ENCODE data around the gene SLBP. TPM values are rescaled to one million over a fixed set of nuclear protein-coding genes. Genes with fewer than 3 reads are reported as not detected.

SLBP gene
- polyA plus RNA-seq, 4 donors, result 25.5 to 38.4 (median 27.9) TPM

DNA sequence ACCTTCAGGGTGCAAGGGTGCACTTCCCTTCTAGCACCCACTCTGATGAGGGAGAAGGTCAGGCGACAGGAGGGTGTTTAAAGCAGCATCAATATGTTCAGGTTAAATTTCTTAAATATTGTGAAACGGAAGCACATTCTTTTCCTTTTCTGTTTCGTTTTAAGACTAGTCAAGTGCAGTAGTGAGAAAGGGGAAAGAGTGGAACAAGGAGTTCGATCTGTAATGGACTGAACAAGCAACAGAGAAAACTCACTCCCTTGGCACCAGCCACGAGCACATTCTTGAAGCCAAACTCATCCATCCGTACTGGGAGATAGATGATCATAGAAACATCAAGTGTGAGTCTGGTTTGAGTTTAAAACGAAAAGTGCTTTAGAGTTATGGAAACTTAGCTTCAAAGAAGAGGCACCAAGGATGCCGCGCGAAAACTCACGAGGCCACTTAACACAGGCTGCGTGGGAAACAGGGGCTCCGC lies 28.8 kb downstream of the SLBP start:
- DNase-seq (no peak), FAIRE-seq (no peak)
- 7 to 11% (median 9%) methylated on average over 13 of the region's 13 CpGs for WGBS, 3 donors
- peaks cover 0 to 2% (median 0%) of the 10 kb centered on the region in 3 donors for H3K36me3 ChIP-seq (ENCODE audit: control insufficient read depth in 3 of 3, insufficient read depth in 2 of 3, low read depth in 1 of 3, low read length in 3 of 3)
- H3K27me3 ChIP-seq (ENCODE audit: control insufficient read depth in 3 of 3, insufficient read depth in 3 of 3, low read length in 3 of 3), result peaks cover 0 to 3% (median 0%) of the 10 kb centered on the region in 3 donors
- peaks cover 0 to 11% (median 0%) of the 10 kb centered on the region in 3 donors for H3K4me1 ChIP-seq (ENCODE audit: control insufficient read depth in 3 of 3, insufficient read depth in 2 of 3, low read depth in 1 of 3, low read length in 2 of 3)
- no peaks in the 10 kb centered on the region for H3K9me3 ChIP-seq (ENCODE audit: control insufficient read depth in 2 of 2, insufficient read depth in 1 of 2, low read depth in 1 of 2, low read length in 1 of 2)
- H3K27ac ChIP-seq (ENCODE audit: low read depth in 1 of 3, low read length in 2 of 3), result peak overlapping the region in 1 of 3 donors; percentile 81
- peak overlapping the region; percentile 3 to 70 (median 48) for H3K4me3 ChIP-seq (ENCODE audit: low read depth in 1 of 3, low read length in 3 of 3)

DNA sequence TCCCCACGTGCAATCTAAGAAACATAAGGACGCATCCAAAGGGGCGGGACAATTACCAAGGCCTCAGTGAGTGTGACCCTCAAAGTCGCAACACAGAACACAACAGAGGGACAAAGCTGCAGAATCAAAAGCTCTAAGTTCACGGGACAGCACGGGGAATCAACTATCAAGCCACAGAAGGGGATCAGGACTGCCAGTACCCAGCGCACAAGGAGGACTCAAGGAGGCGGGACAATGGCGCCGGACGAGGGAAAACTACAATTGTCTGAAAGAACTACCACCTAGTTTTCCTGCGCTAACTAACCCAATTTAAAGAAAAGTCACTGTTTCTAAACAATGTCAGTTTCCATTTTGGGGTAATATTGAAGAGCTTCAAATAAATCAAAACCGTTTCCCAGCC lies 29.3 kb downstream of the SLBP start:
- DNase-seq (no peak), FAIRE-seq (no peak)
- Histone ChIP-seq H3K27ac (ENCODE audit: low read depth in 1 of 3, low read length in 2 of 3) (peak overlapping the region in 1 of 3 donors; percentile 2), H3K36me3 (ENCODE audit: control insufficient read depth in 3 of 3, insufficient read depth in 2 of 3, low read depth in 1 of 3, low read length in 3 of 3) (peaks cover 0 to 2% (median 0%) of the 10 kb centered on the region in 3 donors), H3K9me3 (ENCODE audit: control insufficient read depth in 2 of 2, insufficient read depth in 1 of 2, low read depth in 1 of 2, low read length in 1 of 2) (no peaks in the 10 kb centered on the region), H3K4me3 (ENCODE audit: low read depth in 1 of 3, low read length in 3 of 3) (no peak overlapping the region), H3K27me3 (ENCODE audit: control insufficient read depth in 3 of 3, insufficient read depth in 3 of 3, low read length in 3 of 3) (peaks cover 0 to 3% (median 0%) of the 10 kb centered on the region in 3 donors), H3K4me1 (ENCODE audit: control insufficient read depth in 3 of 3, insufficient read depth in 2 of 3, low read depth in 1 of 3, low read length in 2 of 3) (peaks cover 0 to 11% (median 0%) of the 10 kb centered on the region in 3 donors)
- 87 to 91% (median 88%) methylated on average over 13 of the region's 13 CpGs for WGBS, 3 donors

DNA sequence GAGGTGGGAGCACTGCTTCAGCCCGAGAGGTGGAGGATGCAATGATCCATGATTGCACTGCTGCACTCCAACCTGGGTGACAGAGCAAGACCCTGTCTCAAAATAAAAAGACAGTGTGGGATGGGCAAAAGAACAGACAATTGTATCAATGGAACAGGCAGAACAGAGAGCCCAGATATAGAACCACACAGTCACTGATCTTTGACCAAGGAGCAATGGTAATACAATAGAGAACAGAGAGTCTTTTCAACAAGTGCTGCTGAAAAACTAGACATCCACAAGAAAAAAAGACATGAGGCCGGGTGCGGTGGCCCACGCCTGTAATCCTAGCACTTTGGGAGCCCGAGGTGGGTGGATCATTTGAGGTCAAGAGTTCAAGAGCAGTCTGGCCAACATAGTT lies 33.9 kb downstream of the SLBP start:
- Histone ChIP-seq H3K9me3 (ENCODE audit: control insufficient read depth in 2 of 2, insufficient read depth in 1 of 2, low read depth in 1 of 2, low read length in 1 of 2) (no peaks in the 10 kb centered on the region), H3K36me3 (ENCODE audit: control insufficient read depth in 3 of 3, insufficient read depth in 2 of 3, low read depth in 1 of 3, low read length in 3 of 3) (no peaks in the 10 kb centered on the region), H3K4me1 (ENCODE audit: control insufficient read depth in 3 of 3, insufficient read depth in 2 of 3, low read depth in 1 of 3, low read length in 2 of 3) (peaks cover 0 to under 1% (median 0%) of the 10 kb centered on the region in 3 donors), H3K27me3 (ENCODE audit: control insufficient read depth in 3 of 3, insufficient read depth in 3 of 3, low read length in 3 of 3) (no peaks in the 10 kb centered on the region), H3K4me3 (ENCODE audit: low read depth in 1 of 3, low read length in 3 of 3) (no peak overlapping the region), H3K27ac (ENCODE audit: low read depth in 1 of 3, low read length in 2 of 3) (no peak overlapping the region)
- no peak for DNase-seq
- WGBS, 3 donors, result 33 to 58% (median 52%) methylated on average over 5 of the region's 5 CpGs
- no peak for FAIRE-seq

DNA sequence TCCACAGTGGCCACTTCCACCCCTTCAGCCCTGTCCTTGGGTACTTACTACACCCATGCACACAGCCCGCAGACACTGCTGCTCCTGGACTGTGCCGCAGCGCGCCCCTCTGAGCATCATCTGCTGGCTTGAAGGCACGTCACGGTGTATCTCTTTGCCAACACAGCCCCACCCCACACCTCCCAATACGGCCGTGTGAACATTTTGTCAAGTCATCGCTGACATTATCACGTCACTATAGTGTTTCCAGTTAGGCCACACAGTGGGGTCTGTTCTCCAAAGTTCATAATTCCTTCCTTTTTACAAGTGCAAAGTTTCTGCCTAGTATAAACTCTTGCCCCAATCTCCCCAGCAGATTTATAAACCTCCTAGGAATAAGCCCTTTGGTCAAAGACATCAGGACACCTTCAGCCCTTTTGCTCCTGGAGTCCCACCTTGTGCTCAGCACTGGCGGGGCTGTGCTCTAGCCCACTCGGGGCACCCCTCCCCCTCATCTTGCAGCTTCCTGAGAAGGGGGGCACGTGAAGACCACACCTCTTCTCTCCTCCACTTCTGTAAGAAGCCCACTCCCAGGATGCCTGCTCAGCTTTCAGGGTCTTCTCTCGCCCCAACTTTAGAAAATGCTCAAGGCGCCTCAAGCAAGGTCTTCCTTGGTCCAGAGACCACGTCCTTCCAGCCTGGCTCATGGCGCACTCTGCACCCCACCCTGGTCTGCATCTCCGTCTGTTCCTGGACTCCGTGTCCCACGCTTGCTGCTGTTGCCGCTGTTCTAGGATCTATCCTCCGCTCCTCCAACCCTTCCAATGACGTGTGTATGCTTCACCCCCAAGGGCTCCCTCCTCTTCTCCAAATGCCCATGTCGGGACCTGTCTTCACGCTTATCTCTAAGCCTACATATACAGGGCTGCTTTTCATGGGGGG lies 35.3 kb downstream of the SLBP start:
- no peaks in the 10 kb centered on the region for H3K27me3 ChIP-seq (ENCODE audit: control insufficient read depth in 3 of 3, insufficient read depth in 3 of 3, low read length in 3 of 3)
- no peaks in the 10 kb centered on the region for H3K36me3 ChIP-seq (ENCODE audit: control insufficient read depth in 3 of 3, insufficient read depth in 2 of 3, low read depth in 1 of 3, low read length in 3 of 3)
- no peak overlapping the region for H3K4me3 ChIP-seq (ENCODE audit: low read depth in 1 of 3, low read length in 3 of 3)
- no peak for DNase-seq
- WGBS, 3 donors, result 75 to 80% (median 79%) methylated on average over 24 to 25 of the region's 25 CpGs
- no peaks in the 10 kb centered on the region for H3K9me3 ChIP-seq (ENCODE audit: control insufficient read depth in 2 of 2, insufficient read depth in 1 of 2, low read depth in 1 of 2, low read length in 1 of 2)
- no peak for FAIRE-seq
- H3K4me1 ChIP-seq (ENCODE audit: control insufficient read depth in 3 of 3, insufficient read depth in 2 of 3, low read depth in 1 of 3, low read length in 2 of 3), result no peaks in the 10 kb centered on the region
- no peak overlapping the region for H3K27ac ChIP-seq (ENCODE audit: low read depth in 1 of 3, low read length in 2 of 3)

DNA sequence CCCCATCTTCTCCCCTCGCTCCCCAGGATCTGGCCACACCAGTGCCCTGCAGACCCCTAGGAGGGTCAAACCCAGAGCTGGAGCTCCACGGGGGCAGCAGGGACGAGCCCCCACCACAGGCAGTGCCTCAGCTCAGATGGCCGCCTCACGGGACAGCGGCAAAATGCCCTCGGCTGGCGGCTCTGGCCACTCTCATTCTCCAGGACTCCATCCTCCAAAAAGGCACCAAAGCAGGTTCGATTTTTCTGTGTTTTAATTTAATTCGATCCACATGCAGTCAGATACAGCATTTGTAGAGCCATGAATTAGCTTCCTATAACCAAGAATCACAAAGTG lies 36.3 kb downstream of the SLBP start:
- H3K27ac ChIP-seq (ENCODE audit: low read depth in 1 of 3, low read length in 2 of 3), result no peak overlapping the region
- H3K27me3 ChIP-seq (ENCODE audit: control insufficient read depth in 3 of 3, insufficient read depth in 3 of 3, low read length in 3 of 3), result no peaks in the 10 kb centered on the region
- H3K4me3 ChIP-seq (ENCODE audit: low read depth in 1 of 3, low read length in 3 of 3), result no peak overlapping the region
- no peaks in the 10 kb centered on the region for H3K9me3 ChIP-seq (ENCODE audit: control insufficient read depth in 2 of 2, insufficient read depth in 1 of 2, low read depth in 1 of 2, low read length in 1 of 2)
- DNase-seq (no peak), FAIRE-seq (no peak)
- WGBS, 3 donors, result 77 to 84% (median 79%) methylated on average over 10 of the region's 10 CpGs
- H3K4me1 ChIP-seq (ENCODE audit: control insufficient read depth in 3 of 3, insufficient read depth in 2 of 3, low read depth in 1 of 3, low read length in 2 of 3), result no peaks in the 10 kb centered on the region
- H3K36me3 ChIP-seq (ENCODE audit: control insufficient read depth in 3 of 3, insufficient read depth in 2 of 3, low read depth in 1 of 3, low read length in 3 of 3), result no peaks in the 10 kb centered on the region

DNA sequence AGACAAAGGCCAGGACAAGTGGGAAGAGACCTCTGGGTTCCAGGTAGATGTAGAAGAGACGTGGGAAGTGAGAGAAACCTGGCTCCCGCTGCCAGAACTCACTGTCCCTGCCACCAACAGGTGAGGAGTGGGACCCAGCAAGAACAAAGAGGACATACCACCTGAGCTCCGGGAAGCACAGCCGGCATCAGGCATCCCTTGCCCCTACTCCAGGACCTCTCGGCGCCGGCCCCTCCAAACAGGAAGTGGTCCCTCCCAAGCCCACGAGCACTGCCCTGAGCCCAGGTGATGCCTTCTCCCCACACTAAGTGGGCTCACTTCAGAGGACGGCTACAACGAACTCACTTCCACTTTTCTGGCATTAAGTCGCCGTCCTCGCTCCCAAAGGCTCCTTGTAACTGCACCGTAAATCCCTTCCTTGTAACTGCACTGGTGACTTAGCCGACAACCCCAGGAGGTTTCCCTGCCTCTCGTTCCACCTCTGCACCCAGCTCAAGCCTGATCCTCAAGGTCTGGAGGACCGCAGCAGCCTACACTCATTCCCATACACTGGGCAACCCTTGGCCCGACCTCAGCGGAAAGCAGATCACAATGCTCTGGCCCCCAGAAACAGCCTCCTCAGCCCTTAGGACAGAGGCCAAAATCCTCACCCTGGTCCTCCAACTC lies 36.9 kb downstream of the SLBP start:
- FAIRE-seq (no peak), DNase-seq (no peak)
- 80 to 84% (median 81%) methylated on average over 17 to 19 of the region's 19 CpGs for WGBS, 3 donors
- H3K27me3 ChIP-seq (ENCODE audit: control insufficient read depth in 3 of 3, insufficient read depth in 3 of 3, low read length in 3 of 3), result no peaks in the 10 kb centered on the region
- no peaks in the 10 kb centered on the region for H3K4me1 ChIP-seq (ENCODE audit: control insufficient read depth in 3 of 3, insufficient read depth in 2 of 3, low read depth in 1 of 3, low read length in 2 of 3)
- H3K4me3 ChIP-seq (ENCODE audit: low read depth in 1 of 3, low read length in 3 of 3), result no peak overlapping the region
- H3K9me3 ChIP-seq (ENCODE audit: control insufficient read depth in 2 of 2, insufficient read depth in 1 of 2, low read depth in 1 of 2, low read length in 1 of 2), result no peaks in the 10 kb centered on the region
- no peaks in the 10 kb centered on the region for H3K36me3 ChIP-seq (ENCODE audit: control insufficient read depth in 3 of 3, insufficient read depth in 2 of 3, low read depth in 1 of 3, low read length in 3 of 3)
- no peak overlapping the region for H3K27ac ChIP-seq (ENCODE audit: low read depth in 1 of 3, low read length in 2 of 3)

DNA sequence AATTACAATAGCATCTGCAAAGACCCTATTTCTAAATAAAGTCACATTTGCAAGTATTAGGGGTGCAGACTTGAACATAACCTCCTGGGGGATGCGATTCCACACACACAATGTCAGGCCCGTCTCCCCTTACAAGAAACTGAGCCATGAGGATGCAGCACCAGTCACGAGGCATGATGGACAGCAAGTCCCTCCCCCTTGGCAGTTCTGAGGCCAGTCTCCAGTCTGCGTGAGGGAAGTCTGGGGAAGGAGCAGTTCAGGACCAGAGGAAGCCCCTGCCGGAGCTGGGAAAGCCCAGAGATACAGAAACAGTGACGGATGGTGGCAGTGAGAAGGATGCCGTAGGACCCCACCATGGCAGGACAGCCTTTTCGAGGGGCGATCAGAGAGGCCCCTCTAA lies 37.4 kb downstream of the SLBP start:
- H3K4me1 ChIP-seq (ENCODE audit: control insufficient read depth in 3 of 3, insufficient read depth in 2 of 3, low read depth in 1 of 3, low read length in 2 of 3), result no peaks in the 10 kb centered on the region
- H3K9me3 ChIP-seq (ENCODE audit: control insufficient read depth in 2 of 2, insufficient read depth in 1 of 2, low read depth in 1 of 2, low read length in 1 of 2), result no peaks in the 10 kb centered on the region
- DNase-seq (no peak), FAIRE-seq (no peak)
- H3K4me3 ChIP-seq (ENCODE audit: low read depth in 1 of 3, low read length in 3 of 3), result no peak overlapping the region
- no peak overlapping the region for H3K27ac ChIP-seq (ENCODE audit: low read depth in 1 of 3, low read length in 2 of 3)
- H3K27me3 ChIP-seq (ENCODE audit: control insufficient read depth in 3 of 3, insufficient read depth in 3 of 3, low read length in 3 of 3), result no peaks in the 10 kb centered on the region
- 71 to 72% (median 71%) methylated on average over 9 of the region's 9 CpGs for WGBS, 3 donors
- H3K36me3 ChIP-seq (ENCODE audit: control insufficient read depth in 3 of 3, insufficient read depth in 2 of 3, low read depth in 1 of 3, low read length in 3 of 3), result no peaks in the 10 kb centered on the region

DNA sequence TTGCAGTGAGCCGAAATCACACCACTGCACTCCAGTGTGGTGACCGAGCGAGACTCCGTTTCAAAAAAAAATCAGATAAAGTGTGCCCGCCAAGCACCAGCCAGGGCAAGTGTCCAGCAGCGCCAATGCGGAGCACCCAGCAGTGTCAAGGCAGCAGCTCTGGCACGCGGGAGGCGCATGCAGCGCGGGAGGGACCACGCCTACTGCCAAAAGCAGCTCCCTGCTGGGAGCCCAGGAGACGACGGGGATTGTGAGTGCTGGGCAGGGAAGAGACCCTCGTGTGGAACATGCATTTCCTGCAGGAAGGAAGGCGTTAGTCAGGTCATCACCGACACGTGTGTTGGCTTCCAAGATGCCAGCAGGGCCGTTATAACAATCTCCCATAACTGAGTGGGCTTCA lies 38.4 kb downstream of the SLBP start:
- Histone ChIP-seq H3K27me3 (ENCODE audit: control insufficient read depth in 3 of 3, insufficient read depth in 3 of 3, low read length in 3 of 3) (no peaks in the 10 kb centered on the region), H3K4me1 (ENCODE audit: control insufficient read depth in 3 of 3, insufficient read depth in 2 of 3, low read depth in 1 of 3, low read length in 2 of 3) (no peaks in the 10 kb centered on the region), H3K9me3 (ENCODE audit: control insufficient read depth in 2 of 2, insufficient read depth in 1 of 2, low read depth in 1 of 2, low read length in 1 of 2) (no peaks in the 10 kb centered on the region), H3K27ac (ENCODE audit: low read depth in 1 of 3, low read length in 2 of 3) (no peak overlapping the region), H3K4me3 (ENCODE audit: low read depth in 1 of 3, low read length in 3 of 3) (no peak overlapping the region), H3K36me3 (ENCODE audit: control insufficient read depth in 3 of 3, insufficient read depth in 2 of 3, low read depth in 1 of 3, low read length in 3 of 3) (no peaks in the 10 kb centered on the region)
- DNase-seq, result no peak
- 89 to 91% (median 91%) methylated on average over 20 of the region's 20 CpGs for WGBS, 3 donors
- FAIRE-seq, result no peak
